Fibroblast of lung (primary cell): ENCODE measurements around the gene WDR45B.

ENCODE experiments used
- CTCF ChIP-seq, 2 donors: IDR thresholded peaks in 1 of 2; conservative IDR thresholded peaks in 1 of 2; 1 replicate in 1 of 2; 2 replicates in 1 of 2; pipeline ENCODE4 v1.5.1; 2011 to 2012; ENCODE audit warnings: low read length in 2 of 2, control low read depth in 1 of 2, inconsistent platforms in 1 of 2, low read depth in 1 of 2, mild to moderate bottlenecking in 1 of 2
- EZH2 ChIP-seq: IDR thresholded peaks from 2 replicates; pipeline ENCODE4 v1.5.1; 2012; ENCODE audit warnings: low read length, control low read depth, mild to moderate bottlenecking; ENCODE audit errors: missing control alignments

DNA sequence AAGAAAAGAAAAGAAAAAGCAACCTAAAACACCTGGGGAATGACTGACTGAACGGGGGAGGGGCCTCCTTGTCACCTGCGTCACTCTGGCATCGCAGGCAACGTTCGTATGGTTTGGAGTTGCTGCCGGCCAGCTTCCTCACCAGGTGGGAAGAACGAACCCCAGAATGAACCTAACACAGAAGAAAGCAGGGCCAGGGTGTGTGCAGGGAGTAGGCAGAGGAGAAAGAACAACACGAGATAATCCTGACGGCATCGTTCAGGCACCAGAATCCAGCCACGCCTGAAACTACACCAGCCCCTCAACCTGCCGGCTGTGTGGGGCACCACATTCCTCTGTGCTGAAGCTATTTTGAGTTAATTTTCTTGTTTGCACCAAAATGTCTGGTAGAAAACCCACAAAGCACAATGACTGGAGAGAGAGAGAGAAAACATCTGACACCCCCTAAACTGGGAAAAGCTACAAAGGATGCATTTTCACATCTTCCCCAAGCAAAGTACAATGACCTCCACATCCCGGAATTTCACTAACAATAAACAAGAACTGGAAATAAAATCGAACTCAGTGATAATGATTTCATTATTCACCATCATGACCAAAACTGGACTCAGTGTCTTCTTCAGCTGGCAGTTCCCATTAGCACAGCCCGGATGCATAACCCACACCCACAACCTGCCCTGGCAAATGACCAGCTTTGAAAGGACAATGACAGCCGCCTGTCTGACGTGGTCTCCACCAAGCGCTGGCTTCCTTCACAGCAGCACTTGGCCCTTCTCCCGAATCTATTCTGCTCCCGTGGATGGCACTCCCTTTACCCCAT is 26.6 kb upstream of the WDR45B start:
- TF ChIP-seq EZH2 (no peak), CTCF (conservative IDR thresholded peaks at IDR 0.05 in 1 of 2, IDR thresholded peaks at IDR 0.05 in 1 of 2; ENCODE audit: low read depth in 1 of 2, low read length in 2 of 2) (no peak)
